NCI-H187 treated with DMSO at 0.1 percent for 48 hours (cell line): ENCODE results near the gene PCBP1.
"Not testable (repeated sequence)": the region's sequence is repeated elsewhere in the genome, so short reads cannot be mapped to it uniquely, and the experiment has no call there.

Source experiments
- DNase-seq: peaks from one replicate; lab custom pipeline; 2025; lab: John Stamatoyannopoulos, UW

The PCBP1 gene

DNA sequence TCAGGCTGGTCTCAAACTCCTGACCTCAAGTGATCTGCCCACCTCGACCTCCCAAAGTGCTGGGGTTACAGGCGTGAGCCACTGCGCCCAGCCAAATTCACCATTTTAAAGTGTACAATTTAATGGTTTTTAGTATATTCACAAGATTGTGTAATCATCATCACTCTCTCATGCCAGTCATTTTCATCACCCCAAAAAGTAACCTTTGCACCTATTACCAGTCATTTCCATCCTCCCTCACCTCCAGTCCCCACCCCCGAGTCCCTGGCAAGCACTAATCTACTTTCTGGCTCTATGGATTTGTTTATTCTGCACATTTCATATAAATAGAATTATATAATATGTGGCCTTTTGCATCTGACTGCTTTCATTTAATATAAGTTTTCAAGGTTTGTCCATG lies 10.8 kb downstream of the PCBP1 start:
- DNase-seq: no peak

DNA sequence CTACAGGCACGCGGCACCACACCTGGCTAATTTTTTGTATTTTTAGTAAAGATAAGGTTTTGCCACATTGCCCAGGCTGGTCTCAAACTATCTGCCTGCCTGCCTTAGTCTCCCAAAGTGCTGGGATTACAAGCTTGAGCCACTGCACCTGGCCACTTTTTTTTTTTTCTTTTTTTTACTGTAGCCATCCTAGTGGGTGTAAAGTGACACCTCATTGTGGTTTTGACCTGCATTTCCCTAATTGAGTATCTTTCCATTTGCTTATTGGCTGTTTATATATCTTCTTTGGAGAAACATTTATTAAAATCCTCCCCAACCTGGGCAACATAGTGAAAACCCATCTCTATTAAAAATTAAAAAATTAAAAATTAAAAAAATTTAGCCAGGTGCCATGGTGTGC lies 12.0 kb downstream of the PCBP1 start:
- DNase-seq: no peak

DNA sequence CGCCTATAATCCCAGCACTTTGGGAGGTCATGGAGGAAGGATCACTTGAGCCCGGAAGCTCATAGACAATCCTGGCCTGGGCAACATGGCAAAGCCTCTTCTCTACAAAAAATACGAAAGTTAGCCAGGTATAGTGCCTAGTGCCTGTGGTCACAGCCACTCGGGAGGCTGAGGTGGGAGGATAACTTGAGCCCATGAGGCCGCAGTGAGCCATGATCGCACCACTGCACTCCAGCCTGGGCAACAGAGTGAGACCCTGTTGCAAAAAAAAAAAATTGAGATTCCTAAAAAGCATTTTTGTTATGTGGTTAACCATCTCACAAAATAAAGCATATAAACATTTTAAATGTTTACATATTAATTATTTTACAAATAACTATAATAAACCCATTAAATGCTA lies 13.9 kb downstream of the PCBP1 start:
- no peak for DNase-seq

DNA sequence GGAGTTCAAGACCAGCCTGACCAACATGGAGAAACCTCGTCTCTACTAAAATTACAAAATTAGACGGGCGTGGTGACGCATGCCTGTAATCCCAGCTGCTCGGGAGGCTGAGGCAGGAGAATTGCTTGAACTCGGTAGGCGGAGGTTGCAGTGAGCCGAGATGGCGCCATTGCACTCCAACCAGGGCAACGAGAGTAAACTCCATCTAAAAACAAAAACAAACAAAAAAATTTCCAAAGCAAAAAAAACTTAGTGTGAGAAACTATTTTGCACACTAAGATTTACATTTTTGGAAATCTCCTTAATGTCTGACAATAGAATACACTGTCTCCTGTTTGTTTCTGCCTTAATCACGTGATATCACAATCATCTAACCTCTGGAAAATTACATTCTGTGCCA lies 14.4 kb downstream of the PCBP1 start:
- DNase-seq: not testable (repeated sequence)

DNA sequence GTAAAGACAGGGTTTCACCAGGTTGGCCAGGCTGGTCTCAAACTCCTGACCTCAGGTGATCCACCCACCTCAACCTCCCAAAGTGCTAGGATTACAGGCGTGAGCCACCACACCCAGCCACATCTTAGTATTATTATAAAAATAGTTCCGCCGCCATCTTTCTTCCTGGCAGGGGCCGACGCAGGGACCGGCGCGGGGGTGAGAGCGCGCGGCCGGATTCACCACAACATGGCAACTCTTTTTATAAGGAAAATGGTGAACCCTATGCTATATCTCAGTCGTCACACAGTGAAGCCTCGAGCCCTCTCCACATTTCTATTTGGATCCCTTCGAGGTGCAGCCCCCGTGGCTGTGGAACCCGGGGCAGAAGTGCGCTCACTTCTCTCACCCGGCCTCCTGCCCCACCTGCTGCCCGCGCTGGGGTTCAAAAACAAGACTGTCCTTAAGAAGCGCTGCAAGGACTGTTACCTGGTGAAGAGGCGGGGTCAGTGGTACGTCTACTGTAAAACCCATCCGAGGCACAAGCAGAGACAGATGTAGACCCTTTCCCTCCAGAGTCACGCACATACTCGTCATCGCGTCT lies 15.1 kb downstream of the PCBP1 start:
- not testable (repeated sequence) for DNase-seq

DNA sequence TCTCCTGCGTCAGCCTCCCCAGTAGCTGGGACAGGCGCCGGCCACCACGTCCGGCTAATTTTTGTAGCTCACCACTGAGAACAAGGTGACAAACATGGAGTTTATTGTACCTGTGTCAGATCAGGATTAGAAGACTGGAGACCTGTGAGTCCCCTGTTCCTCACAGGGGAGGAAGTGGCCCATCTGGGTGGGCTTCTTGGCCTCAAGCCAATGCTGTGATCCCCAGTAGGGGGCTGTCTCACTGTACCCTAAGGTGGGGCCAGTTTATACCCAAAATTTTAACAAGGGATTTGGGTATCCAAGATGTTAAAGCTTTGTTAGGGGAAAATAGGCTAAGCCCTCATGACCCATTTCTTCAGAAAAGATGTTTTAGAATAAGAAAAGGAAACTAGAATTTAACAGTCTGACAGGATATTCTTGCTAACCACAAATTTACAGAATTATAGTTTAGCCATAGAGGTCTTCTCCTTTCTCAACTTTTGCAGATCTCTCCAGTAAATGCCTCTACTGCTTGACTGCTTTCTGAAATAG lies 16.3 kb downstream of the PCBP1 start:
- DNase-seq: no peak

DNA sequence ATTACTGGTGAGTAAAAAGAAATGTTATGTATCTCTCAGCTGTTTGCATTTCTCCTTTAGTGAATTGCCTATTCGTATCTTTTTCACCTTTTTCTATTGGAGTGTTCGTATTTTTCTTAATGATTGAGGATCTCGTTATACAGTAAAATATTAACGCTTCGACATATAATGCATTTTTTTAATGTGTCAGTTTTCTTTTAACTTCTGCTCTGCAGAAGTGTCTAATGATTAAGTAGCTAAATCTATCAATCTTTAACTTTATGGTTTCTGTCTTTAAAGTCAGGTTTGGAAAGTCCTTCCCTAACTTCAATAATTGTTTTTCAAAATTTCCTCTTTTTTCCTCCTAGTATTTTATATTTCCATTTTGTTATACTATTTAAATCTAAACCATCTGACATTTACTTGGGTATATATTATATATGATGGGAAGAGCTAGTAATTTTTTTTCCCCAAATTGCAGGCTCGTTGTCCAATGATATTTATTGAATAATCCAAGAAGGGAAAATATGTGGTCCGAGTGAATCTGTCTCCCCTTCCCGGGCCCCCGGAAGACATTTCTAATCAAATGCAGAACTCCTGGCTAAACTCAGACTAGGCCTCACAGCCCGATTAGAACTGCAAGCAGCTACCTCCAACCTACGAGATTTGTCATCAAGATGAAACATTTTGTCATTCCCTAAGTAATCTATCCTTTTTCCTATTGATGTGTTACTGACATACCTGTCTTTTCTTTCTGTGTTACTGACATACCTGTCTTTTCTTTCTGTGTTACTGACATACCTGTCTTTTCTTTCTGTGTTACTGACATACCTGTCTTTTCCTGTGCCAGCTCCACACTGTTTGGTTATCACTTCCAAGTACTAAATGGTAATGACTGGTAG lies 17.2 kb downstream of the PCBP1 start:
- no peak for DNase-seq

DNA sequence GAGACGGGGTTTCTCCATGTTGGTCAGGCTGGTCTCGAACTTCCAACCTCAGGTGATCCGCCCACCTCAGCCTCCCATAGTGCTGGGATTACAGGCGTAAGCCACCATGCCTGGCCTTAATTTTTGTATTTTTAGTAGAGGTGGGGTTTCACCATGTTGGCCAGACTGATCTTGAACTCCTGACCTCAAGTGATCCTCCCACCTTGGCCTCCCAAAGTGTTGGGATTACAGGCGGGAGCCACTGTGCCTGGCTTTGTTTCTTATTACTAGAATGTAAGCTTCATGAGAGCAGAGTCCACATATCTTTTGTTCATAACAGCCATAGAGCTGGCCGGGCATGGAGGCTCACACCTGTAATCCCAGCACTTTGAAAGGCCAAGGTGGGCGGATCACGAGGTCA lies 18.9 kb downstream of the PCBP1 start:
- DNase-seq: not testable (repeated sequence)

DNA sequence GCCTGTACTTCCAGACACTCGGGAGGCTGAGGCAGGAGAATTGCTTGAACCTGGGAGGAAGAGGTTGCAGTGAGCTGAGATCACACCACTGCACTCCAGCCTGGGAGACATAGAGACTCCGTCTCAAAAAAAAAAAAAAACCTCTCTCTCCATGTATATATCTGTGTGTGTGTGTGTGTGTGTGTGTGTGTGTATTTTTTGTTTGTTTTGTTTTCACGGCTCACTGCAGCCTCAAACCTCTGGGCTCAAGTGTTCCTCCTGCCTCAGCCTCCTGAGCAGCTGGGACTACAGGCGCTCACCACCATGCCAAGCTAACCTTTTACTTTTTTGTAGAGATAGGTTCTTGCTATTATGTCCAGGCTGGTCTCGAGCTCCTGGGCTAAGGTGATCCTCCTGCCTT lies 23.1 kb downstream of the PCBP1 start:
- DNase-seq: not testable (repeated sequence)

DNA sequence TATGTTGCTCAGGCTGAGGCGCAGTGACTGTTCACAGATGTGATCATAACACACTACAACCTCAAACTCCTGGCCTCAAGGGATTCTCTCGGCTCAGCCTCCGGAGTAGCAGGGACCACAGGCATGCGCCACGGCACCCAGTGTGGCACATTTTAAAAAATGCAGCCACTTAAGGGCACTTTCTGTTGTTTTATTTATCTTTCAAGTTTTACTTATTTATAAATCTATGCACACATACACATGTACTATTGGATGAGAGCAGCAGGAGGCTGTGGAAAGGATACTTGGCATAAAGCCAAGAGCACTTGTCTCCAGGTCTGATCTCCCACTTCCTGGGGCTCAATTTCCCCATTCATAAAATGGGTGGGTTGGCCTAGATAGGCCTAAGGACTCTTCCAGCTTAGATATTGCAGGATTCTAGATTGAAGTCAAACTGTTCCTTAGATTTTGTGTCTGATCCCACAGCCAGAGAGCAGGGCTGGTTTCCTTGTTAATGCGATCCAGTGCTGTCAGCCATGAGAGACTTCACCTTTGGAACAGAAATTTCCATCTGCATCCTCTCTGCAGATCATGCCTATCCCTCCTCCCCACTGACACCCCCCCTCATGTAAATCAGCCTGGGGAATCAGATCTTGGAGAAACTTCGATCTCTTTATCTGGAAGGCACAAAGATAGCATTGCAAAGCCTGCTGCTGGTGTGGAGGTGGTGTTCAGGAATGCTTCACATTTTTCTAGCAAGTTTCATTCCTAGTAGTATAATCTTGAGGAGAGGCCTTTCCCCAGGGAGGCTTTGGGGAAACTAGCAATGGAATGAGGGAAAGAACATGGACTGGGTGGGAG lies 24.7 kb downstream of the PCBP1 start:
- no peak for DNase-seq

DNA sequence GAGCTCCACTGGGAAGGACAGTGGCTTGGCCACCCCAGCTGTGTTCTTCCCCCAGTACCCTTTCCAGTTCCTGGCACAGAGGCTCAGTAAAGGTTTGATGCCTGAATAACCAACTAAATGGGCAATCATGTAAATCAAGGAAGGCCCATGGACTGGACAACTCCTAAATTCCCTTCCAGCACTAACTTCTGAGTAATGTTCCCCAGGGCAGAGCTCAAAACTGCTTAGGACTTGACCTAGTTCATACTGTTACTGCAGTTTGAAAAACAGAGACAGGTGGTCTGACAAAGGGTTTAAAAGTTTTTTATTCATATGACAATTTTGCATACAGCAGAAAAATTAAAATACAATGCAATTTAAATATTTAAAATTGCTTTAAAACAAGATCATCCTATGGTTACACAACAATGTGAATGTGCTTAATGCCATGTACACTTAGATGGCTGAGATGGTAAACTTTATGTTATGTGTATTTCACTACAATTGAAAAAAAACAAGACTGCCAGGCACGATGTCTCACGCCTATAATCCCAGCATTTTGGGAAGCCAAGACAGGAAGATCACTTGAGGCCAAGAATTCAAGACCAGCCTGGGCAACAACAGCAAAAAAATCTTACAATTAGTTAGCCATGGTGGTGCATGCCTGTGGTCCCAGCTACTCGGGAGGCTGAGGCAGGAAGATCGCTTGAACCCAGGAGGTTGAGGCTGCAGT lies 26.2 kb downstream of the PCBP1 start:
- DNase-seq: no peak

DNA sequence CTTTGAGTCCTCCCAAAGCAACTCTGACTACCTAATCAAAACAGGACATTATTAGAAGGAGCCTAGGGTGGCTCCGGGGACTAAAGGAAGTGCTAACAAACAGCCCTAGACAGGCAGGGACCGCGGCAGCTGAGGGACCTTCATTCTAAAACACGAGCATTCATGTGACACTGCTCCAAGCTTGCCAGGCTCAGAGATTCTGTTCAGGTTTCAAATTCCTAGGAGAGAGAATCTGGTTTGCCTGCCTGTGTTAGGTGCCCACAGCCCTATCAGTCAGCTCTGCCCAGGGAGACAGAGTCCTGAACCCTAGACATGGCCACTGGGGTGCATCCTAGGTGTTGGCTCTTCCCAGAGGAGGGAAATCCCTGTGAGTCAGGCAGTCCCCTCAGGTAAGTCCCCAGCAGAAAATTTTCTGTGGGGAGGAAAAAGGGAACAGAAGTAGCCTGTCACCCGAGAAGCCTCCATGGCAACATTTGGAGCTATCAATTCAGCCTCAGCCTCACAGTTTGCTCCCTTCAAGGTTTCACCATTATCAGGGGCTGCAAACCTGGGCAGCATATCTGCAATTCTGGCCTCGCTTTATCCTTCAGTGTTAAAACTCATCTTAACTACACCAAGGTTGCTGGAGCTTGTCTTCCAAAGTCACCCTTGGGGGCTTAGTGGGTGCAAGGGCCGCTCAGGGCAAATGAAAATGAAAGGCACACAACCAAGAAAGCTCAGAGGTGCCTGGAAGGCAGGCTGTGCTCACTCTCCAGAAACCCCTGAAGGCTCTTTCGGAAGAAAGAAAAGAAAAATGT lies 28.6 kb downstream of the PCBP1 start:
- DNase-seq: no peak

DNA sequence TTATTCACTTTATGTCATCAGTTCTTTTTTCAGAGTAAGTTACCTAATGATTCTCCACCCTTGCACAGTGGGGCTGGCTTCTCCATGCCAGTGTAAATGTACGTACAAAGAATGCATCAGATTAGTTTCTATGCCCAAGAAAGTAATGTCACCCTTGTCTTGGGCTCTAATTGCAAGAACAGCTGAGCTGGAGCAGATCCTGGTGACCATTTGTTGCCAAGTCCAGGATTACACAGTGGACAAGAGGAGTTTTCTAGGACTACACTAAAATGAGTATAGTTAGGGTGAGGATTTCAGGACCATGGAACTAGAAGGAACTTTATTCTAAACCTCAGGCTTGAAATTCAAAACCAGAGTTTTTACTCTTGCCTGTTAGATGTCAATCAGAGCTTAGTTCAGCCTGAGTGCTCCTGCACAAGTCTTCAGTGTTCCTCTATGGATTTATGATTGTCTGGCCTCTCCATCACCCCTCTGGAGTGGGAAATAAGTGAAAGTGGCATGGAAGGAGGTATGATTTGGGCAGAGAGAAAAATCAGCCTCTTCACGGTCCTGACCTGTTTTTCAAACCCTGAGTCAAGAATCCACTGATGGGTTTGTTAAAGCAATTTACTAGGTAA lies 29.8 kb downstream of the PCBP1 start:
- no peak for DNase-seq

DNA sequence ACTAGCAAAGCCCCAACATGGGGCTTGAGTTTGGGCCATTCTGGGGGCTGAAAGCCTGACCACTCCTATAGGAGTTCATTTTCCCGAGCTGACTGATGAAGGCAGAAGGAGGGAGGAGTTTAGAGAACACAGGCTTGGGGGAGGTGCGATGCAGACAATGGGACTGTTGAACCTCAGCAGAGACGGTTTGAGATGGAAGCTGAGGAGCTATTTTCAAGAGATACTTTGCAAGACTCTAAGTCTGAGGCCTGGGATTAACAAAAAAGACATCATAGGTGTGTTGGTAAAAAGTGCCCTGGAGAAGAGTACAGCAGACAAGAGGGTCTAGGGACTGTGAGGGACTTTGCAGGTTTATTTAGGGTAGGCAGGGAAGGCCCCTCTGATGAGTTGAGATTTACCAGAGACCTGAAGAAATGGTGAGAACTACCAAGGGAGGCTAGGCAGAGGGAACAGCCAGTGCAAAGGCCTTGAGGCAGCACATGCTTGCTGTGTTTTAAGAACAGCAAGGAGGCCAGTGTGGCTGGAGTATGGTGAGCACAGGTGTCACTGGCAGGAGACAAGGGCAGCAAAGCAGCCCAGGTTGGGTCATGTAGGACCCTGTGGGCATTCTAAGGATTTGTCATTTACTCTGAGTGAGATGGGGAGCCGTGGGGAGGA lies 31.6 kb downstream of the PCBP1 start:
- DNase-seq: no peak

DNA sequence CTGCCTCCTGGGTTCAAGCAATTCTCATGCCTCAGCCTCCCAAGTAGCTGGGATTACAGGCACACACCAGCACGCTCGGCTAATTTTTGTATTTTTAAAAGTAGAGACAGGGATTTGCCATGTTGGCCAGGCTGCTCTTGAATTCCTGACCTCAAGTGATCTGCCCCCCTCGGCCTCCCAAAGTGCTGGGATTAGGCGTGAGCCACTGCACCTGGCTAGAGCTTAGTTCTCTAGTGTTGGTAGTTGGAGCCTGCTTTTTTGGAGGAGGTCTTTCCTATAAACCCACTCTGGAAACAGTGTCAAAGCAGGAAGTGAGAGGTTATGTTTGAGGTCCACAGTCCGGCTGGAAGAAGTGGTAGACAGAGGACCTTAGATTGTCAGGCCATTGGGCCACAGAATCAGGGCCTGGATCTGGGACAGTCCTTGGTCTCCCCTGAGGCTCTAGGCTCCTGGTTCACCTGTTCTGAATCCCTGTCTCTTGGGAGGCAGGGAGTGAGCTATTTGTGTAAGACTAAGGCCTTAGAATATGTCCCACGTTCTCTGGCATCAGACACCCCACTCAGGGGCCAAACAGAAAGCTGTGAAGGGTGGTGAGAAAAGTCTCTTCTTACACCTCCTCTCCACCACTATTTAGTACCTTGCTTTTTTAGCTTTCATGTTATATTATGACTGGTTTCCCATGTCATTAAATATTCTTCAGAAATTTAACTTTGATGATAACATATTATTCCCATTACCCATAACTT lies 34.5 kb downstream of the PCBP1 start:
- DNase-seq: no peak

DNA sequence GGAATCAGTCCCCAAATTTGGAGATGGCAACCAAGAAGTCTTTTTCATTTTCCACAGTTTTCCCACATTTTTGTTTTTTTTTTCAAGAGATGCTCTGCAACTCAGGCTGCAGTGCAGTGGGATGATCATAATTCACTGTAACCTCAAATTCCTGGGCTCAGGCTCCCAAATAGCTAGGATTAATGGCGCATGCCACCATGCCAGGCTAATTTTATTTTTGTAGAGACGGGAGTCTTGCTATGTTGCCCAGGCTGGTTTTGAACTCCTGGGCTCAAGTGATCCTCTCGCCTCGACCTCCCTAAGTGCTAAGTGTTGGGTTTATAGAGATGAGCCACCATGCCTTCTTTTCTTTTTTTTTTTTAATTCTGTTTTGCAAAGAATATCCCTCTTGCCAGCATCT lies 35.2 kb downstream of the PCBP1 start:
- no peak for DNase-seq

DNA sequence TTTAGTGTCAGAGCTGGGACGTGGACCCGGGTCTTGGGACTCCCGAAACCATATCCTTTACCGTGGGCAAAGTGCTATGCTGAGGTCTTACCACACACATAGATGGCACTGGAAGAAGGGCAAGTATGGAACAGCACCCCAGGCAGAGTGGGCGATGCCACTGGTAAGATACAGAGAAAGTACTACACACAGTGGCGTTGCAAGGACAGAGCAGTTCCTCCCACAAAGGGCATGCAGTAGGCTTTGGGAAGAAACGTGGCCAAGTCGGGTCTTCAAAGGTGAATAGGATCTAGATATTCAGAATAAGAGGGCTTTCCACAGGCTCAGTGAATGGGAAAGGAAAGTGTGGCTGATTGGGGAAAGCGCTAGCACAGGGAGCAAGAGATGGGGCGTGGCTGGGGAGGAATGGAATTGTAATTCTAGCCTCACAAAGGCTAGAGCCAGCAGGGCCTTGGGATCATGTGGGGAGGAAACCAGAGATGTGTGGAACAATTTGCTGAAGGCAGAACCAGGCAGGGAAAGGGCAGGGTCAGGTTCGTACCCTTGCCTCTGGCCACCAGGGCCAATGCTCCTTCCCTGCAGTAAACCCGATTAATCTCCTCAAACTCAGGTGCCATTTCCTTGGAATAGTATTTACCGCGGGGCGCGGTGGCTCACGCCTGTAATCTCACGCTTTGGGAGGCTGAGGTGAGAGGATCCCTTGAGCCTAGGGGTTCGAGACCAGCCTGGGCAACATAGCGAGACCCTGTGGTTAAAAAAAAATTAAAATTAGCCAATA lies 36.0 kb downstream of the PCBP1 start:
- DNase-seq: peak; percentile 44

DNA sequence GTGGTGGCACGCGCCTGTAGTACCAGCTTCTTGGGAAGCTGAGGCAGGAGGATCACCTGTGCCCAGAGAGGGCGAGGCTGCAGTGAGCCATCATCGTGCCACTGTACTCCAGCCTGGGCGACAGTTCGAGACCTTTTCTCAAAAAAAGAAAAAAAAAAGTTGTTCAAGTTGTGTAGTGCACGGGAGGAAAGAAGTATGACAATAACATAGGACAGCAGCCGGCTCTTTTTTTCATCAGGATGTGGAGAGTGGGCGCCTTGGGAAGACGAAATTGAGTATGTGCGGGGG lies 36.5 kb downstream of the PCBP1 start:
- no peak for DNase-seq

DNA sequence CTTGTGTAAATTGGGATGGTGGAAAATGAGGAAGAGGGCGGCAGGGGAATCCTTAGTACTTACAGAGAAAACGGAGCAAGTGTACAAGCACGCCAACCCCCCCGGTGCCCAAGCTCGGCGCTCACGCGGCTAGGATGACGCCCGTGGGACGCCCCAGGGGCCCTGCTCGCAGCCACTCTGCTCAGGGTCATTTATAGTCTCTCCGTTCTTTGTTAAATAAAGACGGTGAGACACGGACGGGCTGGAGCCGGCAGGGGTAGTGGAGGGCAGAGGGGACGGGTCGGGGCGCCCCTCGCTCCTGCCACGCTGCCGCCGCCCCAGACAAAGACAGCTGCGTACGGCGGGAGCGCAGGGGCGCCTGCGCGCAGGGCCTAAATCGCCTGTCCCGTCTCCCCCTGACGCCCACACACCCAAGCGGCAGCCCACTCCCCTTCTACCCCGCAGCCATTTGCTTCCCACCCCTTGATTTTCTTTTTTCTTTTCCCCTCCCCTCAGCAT lies 37.8 kb downstream of the PCBP1 start:
- DNase-seq: no peak
